Hematopoietic multipotent progenitor cell treated with erythropoietin and hydrocortisone succinate and interleukin-3 and kit ligand, for 15 days (in vitro differentiated cells): Measurements from ENCODE around the gene MISFA.
"Not testable (repeated sequence)": the region's sequence is repeated elsewhere in the genome, so short reads cannot be mapped to it uniquely, and the experiment has no call there.

Experiments used
- DNase-seq: peaks from one replicate; pipeline ENCODE4 v3.0.0-alpha.2; 2015; ENCODE audit warnings: low spot score

MISFA gene

DNA sequence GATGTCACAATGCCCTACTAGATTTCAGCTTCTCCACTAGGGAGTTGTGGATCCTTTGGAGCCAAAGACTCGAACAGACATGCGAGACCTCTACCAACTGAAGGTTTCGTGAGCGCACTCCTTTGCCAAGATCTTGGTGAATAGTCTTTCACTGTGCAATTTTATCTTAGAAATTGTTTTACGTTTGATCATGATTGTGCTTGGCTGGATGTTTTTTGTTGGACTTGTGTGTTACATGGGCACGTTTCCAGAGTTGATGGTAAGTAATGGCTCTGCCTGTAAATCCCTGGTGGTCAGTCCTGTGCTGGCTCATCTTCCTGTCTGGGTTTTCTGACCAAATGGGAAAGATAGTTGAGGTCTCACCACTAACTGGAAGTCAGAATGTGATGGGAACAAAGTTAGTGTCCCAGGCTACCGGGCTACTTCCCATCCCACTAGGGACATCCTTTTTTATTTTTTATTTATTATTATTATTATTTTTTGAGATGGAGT is at the start of gene MISFA:
Gene MISFA, plus strand, starts transcription at position 51 of the 492 bp plus-strand sequence. Its CDS starts 140 bp downstream, at position 191.
- no peak for DNase-seq

DNA sequence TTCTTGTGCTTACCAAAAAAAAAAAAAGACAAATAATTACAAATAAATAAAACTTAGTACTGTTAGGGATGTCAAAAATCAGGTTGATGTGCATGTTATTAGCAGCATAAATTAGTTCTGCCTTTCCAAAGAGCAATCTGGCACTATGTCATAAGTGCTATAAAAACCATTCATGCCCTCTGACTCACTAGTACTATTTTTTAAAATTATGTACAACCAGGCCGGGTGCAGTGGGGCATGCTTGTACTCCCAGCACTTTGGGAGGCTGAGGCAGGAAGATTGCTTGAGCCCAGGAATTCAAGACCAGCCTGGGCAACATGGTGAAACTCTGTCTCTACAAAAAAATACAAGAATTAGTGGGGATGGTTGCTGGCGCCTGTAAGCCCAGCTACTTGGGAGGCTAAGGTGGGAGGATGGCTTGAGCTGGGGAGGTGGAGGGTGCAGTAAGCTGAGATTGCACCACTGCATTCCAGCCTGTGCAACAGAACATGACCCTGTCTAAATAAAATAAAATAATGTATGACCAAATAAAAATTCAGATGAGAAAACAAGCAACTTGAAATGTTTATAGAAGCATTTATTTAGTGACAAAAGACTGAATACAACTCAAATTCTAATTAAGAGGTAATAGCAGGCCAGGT is 36.4 kb upstream of the MISFA start:
- DNase-seq, result no peak

- no peak for DNase-seq
Measured at GRCh38 chr11:18564149-18564548, 35.4 kb upstream of the MISFA start.

- DNase-seq, result no peak
Measured at GRCh38 chr11:18566406-18566805, 33.2 kb upstream of the MISFA start.

DNA sequence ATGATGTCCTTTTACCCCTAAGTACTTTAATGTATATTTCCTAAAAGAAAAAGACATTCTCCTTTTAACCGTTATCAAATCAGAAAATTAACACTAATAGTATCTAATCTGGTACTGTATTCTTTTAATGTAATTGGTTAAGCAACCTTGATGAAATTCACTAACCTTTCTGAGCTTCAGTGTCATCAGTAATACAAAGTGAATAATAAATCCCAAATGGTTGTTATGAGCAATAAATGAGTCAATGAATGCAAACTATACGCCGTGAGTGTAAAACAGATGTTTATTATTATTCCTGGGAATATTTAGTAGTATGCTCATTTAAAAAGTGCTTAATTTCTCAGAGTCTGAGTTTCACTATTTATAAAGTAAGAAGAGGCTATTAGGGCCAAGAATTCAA is 32.5 kb upstream of the MISFA start:
- DNase-seq, result no peak

DNA sequence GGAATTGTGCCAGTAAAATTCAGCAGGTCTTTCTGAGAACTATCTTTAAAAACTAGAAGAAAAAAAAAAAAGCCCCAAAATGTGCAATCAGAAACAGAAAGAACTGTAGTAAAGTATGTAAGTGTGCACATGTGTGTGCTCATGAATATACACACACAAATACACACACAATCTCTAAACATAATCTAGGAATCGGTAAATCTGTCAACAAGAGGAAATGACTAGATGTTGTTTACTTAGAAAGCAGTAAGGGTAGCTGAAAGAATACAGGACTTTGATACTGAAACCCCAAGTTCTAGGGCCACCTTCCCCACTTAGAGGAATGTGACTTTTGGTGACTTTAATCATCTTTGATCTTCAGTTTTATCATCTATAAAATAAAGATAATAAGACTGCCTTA is 24.2 kb upstream of the MISFA start:
- no peak for DNase-seq

DNA sequence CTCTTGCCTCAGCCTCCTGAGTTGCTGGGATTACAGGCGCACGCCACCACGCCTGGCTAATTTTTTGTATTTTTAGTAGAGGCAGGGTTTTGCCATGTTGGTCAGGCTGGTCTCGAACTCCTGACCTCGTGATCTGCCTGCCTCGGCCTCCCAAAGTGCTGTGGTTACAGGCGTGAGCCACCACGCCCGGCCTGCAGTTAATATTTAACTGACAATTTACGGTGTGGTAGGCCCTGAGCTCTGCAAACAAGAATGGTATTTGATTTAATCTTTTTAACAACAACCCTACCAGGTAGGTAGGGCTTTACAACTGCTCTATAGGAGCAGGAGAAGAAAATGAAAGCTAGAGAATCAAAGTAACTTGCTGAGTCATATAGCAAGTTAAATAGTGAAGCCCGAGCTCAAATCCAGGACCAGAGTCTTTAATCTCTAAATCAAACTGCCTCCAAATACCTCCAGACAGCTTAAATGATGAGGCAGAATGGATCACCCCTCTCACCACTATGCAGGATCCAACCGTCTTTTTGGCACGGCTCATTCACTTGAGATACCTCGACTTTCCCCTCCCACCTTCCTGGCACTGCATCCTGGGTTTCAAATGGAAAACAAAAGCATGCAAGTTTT is 20.5 kb upstream of the MISFA start:
- DNase-seq, result no peak

DNA sequence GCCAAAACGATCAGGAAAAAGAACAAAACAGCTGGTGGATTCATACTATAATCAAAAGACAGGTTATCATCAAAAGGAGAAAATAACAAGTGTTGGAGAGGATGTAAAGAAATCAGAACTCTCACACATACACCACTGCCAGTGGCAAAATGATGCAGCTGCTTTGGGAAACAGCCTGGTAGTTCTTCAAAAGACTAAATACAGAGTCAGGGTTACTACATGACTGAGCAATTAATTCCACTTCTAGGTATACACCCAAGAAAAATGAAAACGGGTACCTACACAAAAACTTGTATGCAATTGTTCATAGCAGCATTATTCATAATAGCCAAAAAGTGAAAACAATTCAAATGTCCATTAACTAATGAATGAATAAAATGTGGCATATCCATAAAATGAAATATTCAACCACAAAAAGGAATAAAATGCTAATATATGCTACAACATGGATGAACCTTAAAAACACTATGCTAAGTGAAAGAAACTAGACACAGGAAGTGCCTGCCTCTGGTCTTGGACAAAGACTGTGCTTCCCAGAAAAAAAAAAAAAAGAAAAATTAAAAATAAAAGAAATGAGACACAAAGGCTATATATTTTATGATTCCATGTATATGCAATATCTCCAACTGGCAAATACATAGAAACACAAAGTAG is 19.3 kb upstream of the MISFA start:
- DNase-seq, result no peak

- DNase-seq, result no peak
Measured at GRCh38 chr11:18581825-18582224, 17.8 kb upstream of the MISFA start.

DNA sequence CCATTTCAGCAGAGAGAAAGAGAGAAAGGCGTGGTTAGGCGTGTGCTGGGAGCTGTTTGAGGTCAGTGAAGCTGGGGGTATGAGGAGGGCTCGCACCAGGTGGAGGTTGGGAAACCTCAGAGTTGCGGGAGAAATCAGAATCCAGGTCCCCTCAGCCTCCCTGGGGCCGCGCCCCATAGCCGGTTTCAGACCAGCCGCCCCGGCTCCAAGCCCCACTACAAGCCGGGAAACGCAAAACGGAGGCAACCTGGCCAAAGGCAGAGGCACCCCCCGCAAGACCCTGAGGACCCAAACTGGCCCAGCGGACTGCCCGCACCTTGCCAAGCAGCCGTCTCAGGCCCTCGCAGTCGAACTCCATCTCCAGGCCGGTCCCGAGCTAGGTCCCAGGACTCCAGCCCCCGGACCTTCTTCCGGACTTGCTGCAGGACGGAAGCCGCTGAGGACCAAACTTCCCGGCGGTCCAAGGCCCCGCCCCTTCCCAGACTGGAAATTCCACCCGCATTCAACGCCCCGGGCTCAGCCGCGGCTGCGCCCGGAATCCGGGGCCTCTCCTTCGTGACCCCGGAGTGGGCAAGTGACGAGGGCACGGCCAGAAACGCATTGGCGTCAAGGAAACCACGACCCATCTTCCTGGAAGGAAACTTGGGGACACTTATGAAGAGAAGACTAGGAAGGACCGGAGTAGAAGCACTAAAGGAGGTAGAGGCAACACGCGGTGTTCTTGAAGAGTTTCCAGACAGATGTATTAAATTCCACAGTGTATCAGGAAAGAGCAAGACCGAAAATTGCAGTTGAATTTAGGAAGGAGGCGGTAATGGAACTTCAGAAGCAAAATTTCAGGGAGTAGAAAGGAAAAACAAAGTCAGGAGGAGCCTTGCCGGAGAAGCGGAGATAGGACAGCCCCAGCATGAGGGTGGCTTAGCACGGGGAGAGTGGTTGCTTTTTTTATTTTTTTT is 11.0 kb upstream of the MISFA start, which contains the start of gene UEVLD:
Gene UEVLD, minus strand, starts transcription at position 438 of the 956 bp plus-strand sequence. Its CDS starts 80 bp downstream, at position 358.
- peak; percentile 59 for DNase-seq

GRCh38 chr11:18590571-18590970 is 9.0 kb upstream of the MISFA start:
- no peak for DNase-seq

GRCh38 chr11:18594088-18594487 is 5.5 kb upstream of the MISFA start:
- not testable (repeated sequence) for DNase-seq

GRCh38 chr11:18594999-18595749 is 4.4 kb upstream of the MISFA start:
- DNase-seq, result no peak

GRCh38 chr11:18600915-18601569 is 1.5 kb downstream of the MISFA start:
- no peak for DNase-seq

- DNase-seq, result no peak
Measured at GRCh38 chr11:18608376-18608775, 8.8 kb downstream of the MISFA start.

DNA sequence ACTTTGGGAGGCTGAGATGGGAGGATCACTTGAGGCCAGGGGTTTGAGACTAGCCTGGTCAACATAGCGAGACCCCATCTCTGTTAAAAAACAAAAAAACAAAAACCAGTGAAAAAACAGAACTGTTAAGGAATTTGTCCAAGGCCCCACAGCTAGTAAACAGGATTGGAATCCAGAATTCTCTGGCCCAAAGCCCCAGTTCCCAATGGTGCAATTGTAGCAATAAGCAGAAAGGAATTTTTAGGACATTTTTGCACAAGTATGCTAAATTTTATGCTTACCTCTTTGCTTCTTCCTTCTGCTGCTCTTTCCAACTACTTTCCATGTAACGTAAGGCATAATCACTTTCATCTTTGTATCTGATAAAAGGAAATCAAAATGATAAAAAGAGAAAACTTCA is 11.6 kb downstream of the MISFA start:
- DNase-seq, result no peak

- no peak for DNase-seq
Measured at GRCh38 chr11:18612394-18612793, 12.8 kb downstream of the MISFA start.

GRCh38 chr11:18614667-18615066 is 15.1 kb downstream of the MISFA start:
- DNase-seq, result no peak

DNA sequence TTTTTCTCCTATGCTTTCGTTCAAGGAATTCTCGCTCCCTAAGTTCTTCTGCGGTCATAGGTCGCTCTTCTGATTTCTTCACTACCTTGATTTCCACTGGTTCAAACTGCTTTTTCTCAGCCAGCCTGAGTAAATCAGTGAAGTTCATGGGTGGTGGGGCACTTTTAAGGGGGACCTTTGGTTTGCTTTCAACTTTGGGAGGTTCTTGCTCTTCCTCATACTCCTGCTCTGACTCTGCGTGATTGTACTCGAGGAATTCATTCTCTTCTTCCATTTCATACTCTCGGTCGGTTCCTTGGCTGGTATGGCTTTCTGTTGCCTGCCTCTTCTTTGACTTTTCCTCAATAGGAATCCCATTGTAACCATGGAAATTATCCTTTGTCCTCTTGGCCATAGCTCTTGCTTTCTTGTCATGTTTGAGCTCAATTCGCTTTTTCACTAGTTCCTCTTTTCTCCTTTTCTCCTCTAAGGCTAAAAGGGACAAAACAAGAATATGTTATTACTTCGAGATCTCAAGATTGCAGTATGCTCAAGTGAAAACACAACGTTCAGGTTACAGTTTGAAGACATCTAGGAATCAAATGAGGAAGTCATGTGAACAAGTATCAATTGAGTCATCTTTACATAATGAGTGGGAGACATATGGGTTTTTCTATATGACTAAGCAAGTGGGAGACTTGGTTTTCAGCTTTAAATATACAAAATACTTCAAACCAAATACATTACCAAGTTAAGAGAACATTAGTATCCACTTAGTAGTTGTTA is 16.2 kb downstream of the MISFA start:
- DNase-seq, result no peak
